Stimulated activated CD4-positive, alpha-beta T cell treated with anti-CD3 and anti-CD28 coated beads, Interleukin-2, amount 100 ng/mL, for 48 hours (primary cell): ENCODE data around the gene DPP4.

Experiments used
- DNase-seq, 2 donors: peaks; one replicate each; pipeline ENCODE4 v3.0.0-alpha.2; 2020

DPP4 gene

DNA sequence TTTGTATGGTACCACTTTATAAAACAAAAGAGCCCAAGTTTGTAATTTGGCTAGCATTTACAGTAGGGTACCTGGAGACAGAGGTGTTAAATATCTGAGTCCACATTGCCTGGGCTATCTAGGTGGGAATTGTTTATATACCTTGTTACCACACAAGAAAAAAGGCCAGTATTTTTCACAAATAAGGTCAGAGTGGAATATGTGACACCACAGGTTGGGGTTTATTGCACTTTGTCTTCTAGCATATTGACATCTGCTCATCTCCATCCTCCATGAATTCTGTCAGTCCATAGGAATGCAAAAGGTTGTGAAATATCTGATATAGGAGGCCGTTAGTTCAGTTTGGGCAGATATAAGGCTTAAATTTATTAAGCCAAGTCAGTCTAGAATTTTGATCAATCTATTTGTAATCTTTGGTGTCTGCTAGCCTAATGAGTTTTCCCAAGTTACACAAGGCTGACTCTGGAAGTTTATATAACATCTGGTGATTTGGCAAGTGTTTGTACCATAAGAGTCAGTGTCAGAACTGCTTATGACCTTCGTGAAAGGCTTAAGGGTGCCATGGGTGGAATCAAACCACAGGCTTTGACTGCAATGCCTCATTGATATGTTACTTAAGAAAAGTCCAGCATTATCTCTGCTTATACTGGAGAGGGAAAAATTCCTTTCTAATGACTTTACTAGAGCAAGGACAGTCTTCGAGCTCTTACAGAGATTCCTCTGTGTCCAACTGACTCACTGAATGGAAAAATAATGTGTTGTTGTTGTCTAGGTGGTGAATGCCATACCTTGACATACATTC lies 11.3 kb upstream of the DPP4 start:
- no peak for DNase-seq

DNA sequence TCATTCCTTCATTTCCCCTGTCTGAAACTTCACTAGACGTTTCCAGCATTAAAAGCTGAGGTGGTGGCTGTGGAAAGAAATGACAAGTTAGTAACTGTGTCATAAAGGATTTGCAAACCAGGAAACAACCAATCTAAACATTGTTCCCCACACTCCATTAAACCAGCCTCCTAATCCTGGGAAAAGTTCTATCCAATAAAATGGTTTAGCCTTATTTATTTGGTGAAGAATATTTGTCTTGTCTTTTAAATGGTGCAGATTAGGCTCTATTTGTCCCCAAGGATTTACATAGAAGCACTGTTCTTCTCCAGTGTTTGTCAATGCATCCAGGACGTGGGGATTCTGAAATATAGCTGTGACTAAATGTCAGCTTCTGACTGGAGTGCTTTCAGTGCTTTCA lies 10.5 kb upstream of the DPP4 start:
- DNase-seq = no peak

GRCh38 chr2:162082681-162083080 lies 8.7 kb upstream of the DPP4 start:
- no peak for DNase-seq

DNA sequence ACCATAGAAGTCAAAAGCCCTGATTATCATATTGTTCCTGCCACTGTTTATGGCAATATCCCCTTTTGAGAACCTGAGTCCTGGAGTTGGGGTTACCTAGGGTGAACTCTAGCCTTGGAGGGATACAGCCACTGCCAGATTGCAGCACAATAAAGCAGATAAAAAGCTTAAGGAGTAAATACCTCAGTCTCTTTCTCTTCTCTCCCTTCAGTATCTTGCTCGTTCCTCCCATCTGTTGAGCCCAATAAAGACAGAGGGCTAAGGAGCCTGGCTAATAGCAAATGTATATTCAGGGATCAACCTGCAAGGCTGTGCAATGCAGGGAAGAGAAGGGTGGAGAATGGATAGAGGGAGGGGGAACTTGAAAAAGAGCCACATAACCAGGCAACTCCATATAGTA lies 8.0 kb upstream of the DPP4 start:
- no peak for DNase-seq

GRCh38 chr2:162079514-162079913 lies 5.5 kb upstream of the DPP4 start:
- DNase-seq = no peak

GRCh38 chr2:162075689-162076132 lies 1.7 kb upstream of the DPP4 start:
- DNase-seq = no peak

DNA sequence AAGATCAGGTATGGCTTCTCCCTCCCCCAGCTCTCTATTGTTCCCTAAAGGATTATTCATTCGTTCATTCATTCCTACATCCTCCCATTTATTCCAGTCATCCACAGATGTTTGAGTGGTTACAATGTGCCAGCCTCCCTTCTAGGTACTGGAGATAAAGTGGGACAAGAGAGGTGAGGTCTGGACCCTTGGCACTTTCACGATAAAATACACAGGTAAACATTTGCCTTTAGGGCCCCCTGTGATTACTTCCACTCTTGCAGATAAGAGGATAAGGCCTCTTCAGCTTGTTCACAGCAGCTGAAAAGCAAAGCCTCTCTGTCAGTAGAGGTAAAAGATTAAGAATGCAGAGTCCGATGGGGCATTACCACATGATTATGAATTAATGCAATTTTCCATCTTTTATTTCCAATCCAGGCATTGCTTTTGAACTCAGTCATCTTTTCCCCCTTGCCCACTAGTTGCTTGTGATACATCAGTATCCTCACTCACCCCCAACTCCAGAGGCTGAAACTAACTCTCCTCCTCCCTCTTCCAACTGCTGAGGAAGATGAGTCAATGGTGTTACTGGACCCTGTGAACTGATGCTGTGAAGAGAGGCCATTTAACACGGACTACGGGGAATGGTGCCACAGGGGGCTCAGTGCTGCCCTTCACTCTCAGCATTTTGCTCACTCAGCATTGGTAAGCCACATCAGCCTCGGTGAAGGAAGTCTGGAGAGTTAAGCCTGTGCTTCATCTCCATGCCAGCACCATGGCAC lies 1.1 kb upstream of the DPP4 start:
- no peak for DNase-seq

DNA sequence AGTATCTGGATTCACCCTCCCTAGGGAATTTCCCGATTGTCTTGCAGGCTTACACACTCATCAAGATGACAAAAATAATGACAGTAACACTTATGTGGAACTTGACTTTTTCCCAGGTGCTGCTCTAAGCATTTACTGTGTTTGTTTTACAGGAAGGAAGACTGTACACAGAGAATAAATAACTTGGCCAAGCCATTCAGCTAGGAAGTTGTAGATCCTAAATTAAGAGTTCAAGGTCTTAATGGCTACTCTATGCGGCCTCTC lies 549 bp upstream of the DPP4 start:
- no peak for DNase-seq

DNA sequence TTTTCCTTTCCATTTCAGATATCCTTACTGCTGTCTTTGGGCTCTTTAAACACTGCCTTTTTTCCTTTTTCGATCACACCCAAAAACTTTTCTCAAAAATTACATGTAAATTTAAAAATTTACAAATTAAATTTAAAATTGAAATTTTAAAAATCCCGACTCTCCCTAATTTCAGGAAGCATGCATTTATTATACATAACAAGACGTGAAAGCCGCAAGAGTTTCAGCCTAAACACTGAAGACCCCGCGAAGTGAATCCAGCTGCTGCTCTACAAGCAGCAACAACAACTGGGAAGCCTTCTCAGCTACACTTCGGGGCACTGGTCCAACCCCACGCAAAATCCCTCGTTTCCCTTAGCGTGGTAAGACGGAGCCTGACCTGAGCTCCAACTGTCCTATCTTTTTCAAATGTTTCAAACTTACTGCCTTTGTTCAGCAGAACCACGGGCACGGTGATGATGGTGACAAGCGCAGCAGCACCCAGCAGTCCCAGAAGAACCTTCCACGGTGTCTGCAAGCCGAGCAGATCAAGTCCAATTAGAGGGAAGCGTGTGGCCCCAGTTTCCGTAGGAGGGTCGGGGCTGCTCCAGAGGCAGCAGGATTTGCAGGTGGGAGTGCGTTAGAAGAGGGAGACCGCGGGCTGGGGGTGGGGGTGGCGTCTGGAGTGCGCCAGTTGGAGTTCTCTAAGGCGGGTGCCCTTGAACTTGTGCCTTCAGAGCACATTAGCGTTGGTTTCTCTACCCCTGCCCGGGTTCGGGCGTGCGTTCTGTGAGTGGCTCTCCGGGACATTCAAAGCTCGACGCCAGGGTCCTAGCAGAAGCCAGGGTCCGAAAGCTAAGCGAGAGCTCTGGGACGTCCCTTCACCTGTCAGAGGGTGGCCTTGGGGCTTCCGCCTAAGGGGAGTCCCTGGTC lies 783 bp downstream of the DPP4 start:
- DNase-seq = peak in 1 of 2 donors; percentile 16

DNA sequence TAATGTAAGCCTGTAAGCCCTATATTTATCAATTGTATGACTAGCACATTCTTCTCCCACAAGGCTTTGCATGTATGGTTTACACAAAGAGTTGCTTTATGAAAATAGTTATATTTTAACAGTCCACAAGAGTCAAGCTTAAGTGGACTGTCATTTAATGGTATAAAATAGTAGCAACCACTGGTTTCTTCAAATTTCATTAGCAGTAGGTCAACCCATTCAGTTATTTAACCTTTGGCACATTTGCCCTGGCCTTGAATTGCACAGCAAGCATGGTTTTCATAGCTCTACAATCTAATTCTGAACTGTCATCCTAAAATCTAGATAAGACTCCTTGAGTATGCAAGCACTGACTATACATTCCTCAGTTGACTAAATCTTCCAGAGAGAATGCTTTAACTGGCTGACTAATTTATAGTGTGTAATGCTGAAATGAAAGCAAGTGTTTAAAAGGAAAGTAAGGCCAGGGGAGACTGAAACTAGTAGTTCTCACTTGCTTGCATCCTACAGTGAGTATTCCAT lies 1.8 kb downstream of the DPP4 start:
- no peak for DNase-seq

GRCh38 chr2:162071001-162071400 lies 3.0 kb downstream of the DPP4 start:
- DNase-seq = no peak

DNA sequence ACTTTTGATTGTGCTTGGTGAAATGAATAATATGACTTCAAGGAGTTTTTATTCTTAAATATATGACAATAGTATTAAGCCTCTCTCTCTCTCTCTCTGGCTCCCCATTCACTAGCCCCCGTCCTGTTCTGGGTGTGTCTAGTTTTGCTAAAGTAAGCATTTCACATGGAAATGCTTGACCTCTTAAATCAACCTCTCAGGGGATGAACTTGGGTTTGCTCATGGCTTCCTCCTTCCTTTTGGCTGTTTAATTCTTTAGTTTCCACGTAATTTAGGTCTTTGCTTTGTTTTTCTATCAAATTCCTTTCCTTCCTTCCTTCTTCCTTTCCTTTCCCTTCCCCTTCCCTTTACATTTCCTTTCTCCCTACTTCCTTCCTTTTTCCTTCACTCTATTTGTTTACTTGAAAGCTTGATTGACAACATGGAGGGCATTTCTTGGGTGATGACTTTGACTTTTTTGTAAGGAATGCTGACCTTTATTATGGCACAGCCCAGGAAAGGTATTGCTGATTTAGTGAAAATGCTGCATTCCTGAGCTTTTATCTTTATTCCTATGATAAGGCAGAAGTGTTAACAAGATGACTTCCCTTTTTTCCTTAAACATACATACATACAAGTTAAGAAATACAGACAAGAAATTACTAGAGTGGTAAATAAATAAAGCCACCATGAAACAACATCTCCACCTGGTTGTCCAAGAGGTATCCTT lies 3.6 kb downstream of the DPP4 start:
- no peak for DNase-seq

DNA sequence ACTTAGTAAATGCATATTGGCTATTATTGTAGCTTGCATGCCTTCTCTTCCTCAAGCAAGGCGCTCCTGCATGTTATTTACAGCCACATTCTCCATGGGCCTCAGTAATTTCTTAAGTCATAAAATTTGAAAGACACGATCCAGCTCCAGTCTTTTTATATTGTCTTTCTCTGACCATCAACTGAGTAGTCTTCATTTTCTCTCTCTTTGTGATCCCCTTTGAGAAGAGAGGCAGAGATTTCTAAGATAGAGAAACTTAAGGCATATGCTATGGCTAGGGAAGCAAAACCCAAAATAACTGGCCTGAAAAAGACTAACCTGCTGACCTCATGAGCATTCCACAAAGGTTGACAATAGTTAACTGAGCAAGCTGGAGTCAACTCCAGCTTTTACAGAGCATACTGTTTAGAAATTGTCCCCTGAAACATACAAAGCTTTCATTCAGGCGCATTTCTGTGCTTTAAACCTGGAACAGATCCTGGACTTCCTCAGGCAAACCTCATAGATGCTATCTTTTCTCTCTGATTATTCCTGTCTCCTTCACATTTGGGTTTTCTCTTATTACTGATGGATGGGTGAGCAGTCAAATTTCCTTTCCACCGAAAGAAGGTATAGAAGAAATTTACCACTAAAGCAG lies 4.6 kb downstream of the DPP4 start:
- DNase-seq = no peak

DNA sequence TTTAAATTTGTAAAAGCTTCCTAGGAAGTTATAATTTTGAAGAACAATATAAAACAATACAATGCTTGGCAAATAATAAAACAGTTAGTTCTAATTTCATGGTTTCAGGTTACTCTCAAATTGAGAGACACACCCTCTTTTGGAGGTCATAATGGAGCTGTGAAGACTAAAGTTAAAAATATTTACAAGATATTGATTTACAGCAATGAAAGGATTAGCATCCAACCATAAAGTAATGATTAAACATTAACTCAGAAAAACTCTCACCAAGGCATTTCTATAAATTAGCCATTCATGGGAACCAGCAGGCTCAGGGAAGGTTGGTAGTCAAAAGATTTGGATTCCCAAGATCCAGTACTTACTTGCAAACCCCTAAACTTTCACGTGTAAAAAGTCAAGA lies 6.4 kb downstream of the DPP4 start:
- no peak for DNase-seq

DNA sequence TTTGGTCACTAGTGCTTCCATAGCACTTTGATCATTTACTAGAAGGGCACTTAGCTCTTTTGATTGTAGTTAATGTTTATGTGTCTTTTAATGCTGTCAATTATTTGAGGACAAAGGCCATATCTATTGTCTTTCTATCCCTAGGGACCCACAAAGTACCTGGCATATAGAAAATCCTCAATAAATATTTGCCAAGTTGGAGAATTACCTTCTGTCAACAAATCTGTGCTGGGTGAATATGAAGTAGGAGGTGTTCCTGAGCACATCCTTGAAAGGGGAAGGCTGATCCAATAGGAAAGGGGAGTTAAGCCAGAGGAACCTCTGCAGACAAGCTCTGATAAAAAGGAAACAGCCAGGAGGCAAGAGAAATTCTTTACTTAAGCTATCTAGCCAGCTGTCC lies 8.2 kb downstream of the DPP4 start:
- DNase-seq = no peak

DNA sequence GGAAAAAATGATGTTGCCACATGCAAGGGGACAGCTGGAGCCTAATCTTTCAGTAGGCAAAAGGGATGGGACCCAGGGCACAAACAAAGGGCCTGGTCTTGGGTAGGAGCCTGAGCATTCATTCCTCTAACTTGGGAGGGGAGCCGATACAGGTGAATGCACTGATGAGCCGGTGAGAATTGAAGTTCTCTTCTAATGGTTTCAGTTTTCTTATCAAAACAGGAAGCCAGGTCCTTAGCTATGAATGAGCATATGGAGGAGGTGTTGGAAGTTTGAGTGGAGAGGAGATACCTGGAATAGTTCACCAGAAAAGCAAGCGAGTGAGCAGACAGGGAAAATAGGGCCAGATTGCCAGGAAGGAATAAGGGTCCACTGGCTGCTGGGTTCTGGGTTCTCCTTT lies 10.1 kb downstream of the DPP4 start:
- no peak for DNase-seq

GRCh38 chr2:162063281-162063680 lies 10.7 kb downstream of the DPP4 start:
- DNase-seq = no peak

DNA sequence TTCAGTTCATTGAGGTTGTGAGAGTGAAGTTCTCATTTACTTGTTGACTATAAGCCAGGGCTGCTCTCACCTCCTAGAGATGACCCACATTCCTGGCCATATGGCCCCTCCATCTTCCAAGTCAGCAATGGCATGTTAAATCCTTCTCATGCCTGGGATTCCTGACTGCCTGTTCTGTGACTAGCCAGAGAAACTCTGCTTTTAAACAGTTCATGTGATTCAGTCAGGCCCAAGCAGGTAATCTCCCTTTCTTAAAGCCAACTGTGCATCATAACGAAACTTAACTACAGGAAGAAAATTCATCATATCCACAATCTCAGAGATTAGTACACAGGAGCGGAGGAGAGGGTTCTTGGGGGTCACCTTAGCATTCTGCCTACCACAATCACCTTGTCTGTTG lies 11.5 kb downstream of the DPP4 start:
- DNase-seq = no peak

DNA sequence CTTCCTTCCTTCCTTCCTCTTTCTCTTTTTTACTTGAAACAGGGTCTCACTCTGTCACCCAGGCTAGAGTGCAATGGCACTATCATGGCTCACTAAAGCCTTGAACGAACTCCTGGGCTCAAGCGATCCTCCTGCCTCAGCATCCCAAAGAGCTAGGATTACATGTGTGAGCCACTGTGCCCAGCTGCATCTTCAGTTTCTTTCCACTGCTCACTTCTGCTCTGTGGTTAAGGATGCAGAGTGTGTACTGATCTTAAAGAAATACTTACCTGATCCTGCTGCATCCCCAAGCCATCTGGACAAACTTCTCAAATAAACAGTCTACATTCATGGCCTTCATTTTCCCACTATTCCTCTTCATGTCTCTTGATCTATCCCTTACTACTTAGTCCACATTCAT lies 13.0 kb downstream of the DPP4 start:
- DNase-seq = no peak

DNA sequence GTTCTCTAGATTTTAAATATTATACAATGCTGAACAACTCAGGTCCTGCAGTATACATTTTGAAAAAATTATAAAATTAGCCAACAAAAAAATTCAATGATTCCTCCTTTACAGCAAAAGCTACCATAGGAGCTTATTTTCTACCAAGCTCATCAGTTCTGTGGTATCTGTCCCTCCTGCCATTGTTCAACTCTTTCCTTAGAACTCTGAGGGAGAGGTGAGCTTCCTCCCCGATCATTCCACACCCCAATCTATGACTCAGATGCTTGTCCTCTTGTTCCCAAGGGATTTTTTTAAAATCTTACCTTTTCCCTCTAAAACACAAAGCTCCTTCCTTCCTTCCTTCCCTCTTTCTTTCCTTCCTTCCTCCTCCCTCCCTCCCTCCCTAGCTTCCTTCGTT lies 13.5 kb downstream of the DPP4 start:
- no peak for DNase-seq

DNA sequence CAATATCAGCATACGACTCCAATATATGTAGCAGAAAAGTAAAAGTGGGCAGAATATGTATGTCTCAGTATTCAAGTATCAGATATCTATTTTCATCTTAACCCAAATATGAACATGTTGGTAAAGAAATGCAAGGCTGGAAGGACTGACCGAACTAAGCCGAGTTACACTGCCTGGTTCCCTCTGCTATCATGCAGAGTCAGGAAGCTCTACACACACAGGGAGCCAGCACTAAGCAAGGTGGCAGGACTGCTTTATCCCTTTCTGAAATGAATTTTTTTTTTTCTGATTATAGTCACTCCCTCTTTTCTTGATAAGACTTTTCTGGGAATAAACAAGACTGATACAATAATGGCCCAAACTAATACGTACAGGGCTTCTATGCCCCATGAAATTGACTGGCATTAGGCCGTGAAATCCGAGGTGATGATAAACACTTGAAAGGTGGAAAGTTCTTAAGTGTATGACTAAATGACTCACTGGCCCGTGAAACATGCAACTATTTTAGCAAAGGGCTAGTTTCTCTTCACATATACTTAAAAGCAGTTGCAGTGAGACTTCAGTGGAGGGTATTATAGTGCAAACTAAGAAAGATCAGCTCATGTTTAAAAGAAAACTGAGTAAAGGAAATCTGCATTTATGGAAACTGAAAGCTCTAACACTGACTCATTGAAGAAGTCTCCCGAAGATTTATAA lies 14.9 kb downstream of the DPP4 start:
- DNase-seq = peak in 1 of 2 donors; percentile 15

DNA sequence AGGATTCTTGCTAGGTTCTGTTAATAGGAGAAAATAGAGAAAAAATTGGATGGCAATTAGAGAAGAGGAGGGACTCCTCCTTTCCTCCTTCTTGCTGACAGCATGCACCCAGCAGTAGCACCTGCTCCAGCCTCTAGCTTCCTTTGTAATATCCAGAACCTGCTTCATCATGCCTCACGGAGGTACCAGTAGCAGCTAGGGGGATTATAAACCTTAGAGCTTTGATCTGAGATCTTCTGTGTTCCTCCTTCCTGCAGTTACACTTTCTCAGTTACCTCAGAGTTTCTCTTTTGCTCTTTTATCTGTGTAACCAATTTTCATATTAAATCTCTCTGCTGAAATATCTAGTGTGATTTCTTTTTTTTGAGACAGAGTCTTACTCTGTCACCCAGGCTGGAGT lies 16.6 kb downstream of the DPP4 start:
- no peak for DNase-seq
